Measurements from ENCODE around the gene POP4. TPM values are rescaled to one million over a fixed set of nuclear protein-coding genes. Genes with fewer than 3 reads are reported as not detected.

The POP4 gene
- total and polyA plus RNA-seq, 7 donors = 45.3 to 144 (median 63.9) TPM

DNA sequence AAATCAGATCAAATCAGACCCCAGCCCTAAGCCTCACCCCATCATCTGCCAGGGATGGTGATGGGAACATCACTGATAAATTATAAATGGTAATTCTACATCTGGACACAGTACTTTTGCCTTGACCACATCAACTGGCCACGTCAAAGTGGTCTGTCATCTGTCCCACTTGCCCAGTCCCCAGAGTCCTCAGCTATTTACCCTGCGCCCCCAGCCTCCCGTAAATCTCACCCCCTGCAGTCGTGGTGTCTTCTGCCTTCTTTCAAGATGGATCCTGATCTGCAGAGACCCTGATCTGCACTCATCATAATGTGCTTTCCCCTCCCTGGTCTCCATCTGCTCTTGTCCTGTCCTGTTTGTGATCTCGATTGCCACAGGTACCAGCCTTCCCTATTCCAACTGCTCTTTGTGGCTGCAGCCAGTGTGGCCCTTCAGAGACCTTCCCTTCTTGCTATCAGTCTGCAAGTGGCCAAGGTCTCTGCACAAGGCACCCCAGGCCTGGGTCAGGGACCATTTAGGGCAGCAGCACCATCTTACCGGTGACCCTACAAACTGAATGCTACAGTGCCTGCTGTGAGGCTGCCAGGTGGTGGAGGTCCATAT, 26.7 kb upstream of the POP4 start:
- TF ChIP-seq CTCF (IDR thresholded peaks at IDR 0.05) = no peak
- ATAC-seq (no peak), DNase-seq (no peak)
- no peaks in the 10 kb centered on the region for H3K9me3 ChIP-seq
- H3K27ac ChIP-seq = no peak overlapping the region
- WGBS, 3 donors = 75 to 81% (median 78%) methylated on average over 6 of the region's 6 CpGs
- H3K36me3 ChIP-seq (ENCODE audit: insufficient read depth in 1 of 2, low read depth in 1 of 2) = no peaks in the 10 kb centered on the region
- no peak overlapping the region for H3K4me3 ChIP-seq
- no peaks in the 10 kb centered on the region for H3K4me1 ChIP-seq
- peaks cover 0 to 39% (median 14%) of the 10 kb centered on the region in 3 donors for H3K27me3 ChIP-seq (ENCODE audit: insufficient read depth in 3 of 3, low read length in 2 of 3)
- intact Hi-C loops (cut with DNase I) = no loop called here

DNA sequence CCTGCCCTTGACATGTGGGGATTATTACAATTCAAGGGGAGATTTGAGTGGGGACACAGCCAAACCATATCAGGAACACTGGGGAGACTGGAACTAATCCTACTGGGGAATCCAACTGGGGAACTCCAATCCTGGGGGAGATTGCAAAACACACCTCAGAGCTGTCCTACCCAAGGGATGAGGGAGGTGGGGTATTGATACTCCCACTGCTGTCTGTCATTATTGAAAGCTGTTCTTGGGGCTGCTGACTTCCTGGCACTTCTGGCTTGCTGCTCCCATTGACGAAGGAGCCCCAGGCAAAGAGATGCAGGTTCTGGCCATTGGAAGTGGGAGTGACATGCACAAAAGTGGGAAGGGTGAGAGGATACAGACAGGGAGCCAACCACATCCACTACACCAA, 24.7 kb upstream of the POP4 start:
- Histone ChIP-seq H3K36me3 (ENCODE audit: insufficient read depth in 1 of 2, low read depth in 1 of 2) (no peaks in the 10 kb centered on the region), H3K27me3 (ENCODE audit: insufficient read depth in 3 of 3, low read length in 2 of 3) (peaks cover 0 to 25% (median 10%) of the 10 kb centered on the region in 3 donors), H3K4me3 (no peak overlapping the region), H3K4me1 (no peaks in the 10 kb centered on the region), H3K27ac (no peak overlapping the region), H3K9me3 (peaks cover 5% of the 10 kb centered on the region)
- ATAC-seq (no peak), DNase-seq (no peak)
- 38 to 83% (median 47%) methylated on average over 1 of the region's 1 CpG for WGBS, 3 donors
- intact Hi-C loops (cut with DNase I) = no loop called here
- TF ChIP-seq CTCF (IDR thresholded peaks at IDR 0.05) = no peak

DNA sequence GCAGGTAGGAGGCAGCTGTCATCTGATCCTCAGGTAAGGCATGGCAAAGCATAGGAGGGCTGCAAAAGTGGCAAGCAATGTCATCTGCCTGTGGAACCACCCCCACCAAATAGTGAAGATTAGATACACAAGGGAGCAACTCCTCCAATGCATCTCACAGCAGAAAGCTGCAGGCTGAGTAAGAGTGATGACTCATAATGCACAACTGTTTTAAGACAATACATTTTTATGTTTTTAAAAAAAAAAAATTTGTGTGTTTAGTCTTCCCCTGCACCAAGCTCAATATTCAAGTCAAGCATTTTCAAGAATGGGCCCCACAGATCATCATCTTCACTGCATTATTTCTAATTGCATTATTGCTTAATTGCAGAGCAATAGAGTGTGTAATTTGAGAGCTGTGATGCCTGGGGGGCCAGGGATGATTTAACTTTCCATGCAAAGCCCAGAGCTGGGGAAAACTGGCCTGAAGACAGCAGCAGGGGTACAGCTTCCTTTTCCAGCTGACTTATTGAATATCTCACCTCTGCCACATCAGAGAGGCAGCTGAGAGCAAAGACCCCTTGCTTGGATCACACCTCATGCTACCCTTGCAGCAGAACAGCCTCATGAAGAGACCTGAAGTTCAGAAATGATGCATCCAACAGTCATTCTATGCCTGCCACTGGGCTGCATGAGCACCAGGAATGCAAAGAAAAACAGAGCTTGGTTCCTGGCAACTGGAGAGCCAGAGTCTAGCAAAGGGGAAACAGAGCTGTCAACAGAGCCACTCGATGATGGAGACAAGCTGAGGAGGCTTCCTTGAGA, 22.7 kb upstream of the POP4 start:
- no peak for TF ChIP-seq CTCF (IDR thresholded peaks at IDR 0.05)
- Histone ChIP-seq H3K4me3 (no peak overlapping the region), H3K27me3 (ENCODE audit: insufficient read depth in 3 of 3, low read length in 2 of 3) (peaks cover 0 to 25% (median 2%) of the 10 kb centered on the region in 3 donors), H3K36me3 (ENCODE audit: insufficient read depth in 1 of 2, low read depth in 1 of 2) (no peaks in the 10 kb centered on the region), H3K9me3 (peaks cover 5% of the 10 kb centered on the region), H3K27ac (no peak overlapping the region), H3K4me1 (no peaks in the 10 kb centered on the region)
- 42 to 55% (median 44%) methylated on average over 1 of the region's 1 CpG for WGBS, 3 donors
- no peak for ATAC-seq
- no peak for DNase-seq
- intact Hi-C loops (cut with DNase I) = no loop called here

GRCh38 chr19:29586401-29586800, 19.7 kb upstream of the POP4 start:
- 45 to 60% (median 48%) methylated on average over 2 of the region's 2 CpGs for WGBS, 3 donors
- no peak for TF ChIP-seq CTCF (IDR thresholded peaks at IDR 0.05)
- DNase-seq (no peak), ATAC-seq (no peak)
- Histone ChIP-seq H3K4me1 (no peaks in the 10 kb centered on the region), H3K9me3 (peaks cover 5% of the 10 kb centered on the region), H3K4me3 (no peak overlapping the region), H3K27ac (no peak overlapping the region), H3K36me3 (ENCODE audit: insufficient read depth in 1 of 2, low read depth in 1 of 2) (no peaks in the 10 kb centered on the region), H3K27me3 (ENCODE audit: insufficient read depth in 3 of 3, low read length in 2 of 3) (peaks cover 0 to 45% (median 0%) of the 10 kb centered on the region in 3 donors)
- intact Hi-C loops (cut with DNase I) = no loop called here
